Trophoblast cell (in vitro differentiated cells and primary cell): ENCODE measurements around the gene ZNF341.

Source experiments
- DNase-seq, 2 donors: peaks; one replicate each; pipeline ENCODE4 v3.0.0-alpha.2; 2016
- H2AFZ ChIP-seq: 2 replicates; pipeline ENCODE4 v1.6.1; 2013; ENCODE audit warnings: low read length, moderate library complexity, mild to moderate bottlenecking; ENCODE audit not compliant: insufficient read depth, poor library complexity
- H2AK5ac ChIP-seq: 2 replicates; pipeline ENCODE4 v1.6.1; 2013; ENCODE audit warnings: mild to moderate bottlenecking, low read length
- H2BK120ac ChIP-seq: 2 replicates; pipeline ENCODE4 v1.6.1; 2013; ENCODE audit warnings: low read length, mild to moderate bottlenecking, moderate library complexity; ENCODE audit not compliant: insufficient read depth, poor library complexity
- H2BK12ac ChIP-seq: 2 replicates; pipeline ENCODE4 v1.6.1; 2013; ENCODE audit warnings: mild to moderate bottlenecking, low read length, moderate library complexity
- H2BK5ac ChIP-seq: 2 replicates; pipeline ENCODE4 v1.6.1; 2013; ENCODE audit warnings: low read length, low read depth, moderate library complexity, mild to moderate bottlenecking; ENCODE audit not compliant: poor library complexity
- H3K14ac ChIP-seq: 2 replicates; pipeline ENCODE4 v1.6.1; 2013; ENCODE audit warnings: mild to moderate bottlenecking, low read length
- H3K18ac ChIP-seq: 2 replicates; pipeline ENCODE4 v1.6.1; 2013; ENCODE audit warnings: mild to moderate bottlenecking, low read length
- H3K23ac ChIP-seq: 2 replicates; pipeline ENCODE4 v1.6.1; 2013; ENCODE audit warnings: low read length
- H3K27ac ChIP-seq: 2 replicates; pipeline ENCODE4 v1.5.1; 2013; ENCODE audit warnings: low read depth, mild to moderate bottlenecking, inconsistent platforms, low read length, moderate library complexity
- H3K27me3 ChIP-seq: 2 replicates; pipeline ENCODE4 v1.6.1; 2013; ENCODE audit warnings: inconsistent platforms, mild to moderate bottlenecking, low read length, moderate library complexity; ENCODE audit not compliant: insufficient read depth
- H3K36me3 ChIP-seq, 2 experiments: 1 replicate in 1 of 2; 2 replicates in 1 of 2; pipeline ENCODE4 v1.6.1; 2013; ENCODE audit warnings: low read length in 2 of 2, mild to moderate bottlenecking in 2 of 2, moderate library complexity in 1 of 2; ENCODE audit not compliant: insufficient read depth in 2 of 2, control insufficient read depth in 1 of 2
- H3K4ac ChIP-seq: 2 replicates; pipeline ENCODE4 v1.6.1; 2013; ENCODE audit warnings: low read depth, mild to moderate bottlenecking, low read length, moderate library complexity
- H3K4me1 ChIP-seq, 2 experiments: 1 replicate in 1 of 2; 2 replicates in 1 of 2; pipeline ENCODE4 v1.6.1; 2013; ENCODE audit warnings: low read length in 2 of 2, mild to moderate bottlenecking in 2 of 2, moderate library complexity in 1 of 2; ENCODE audit not compliant: insufficient read depth in 2 of 2, control insufficient read depth in 1 of 2
- H3K4me2 ChIP-seq: 2 replicates; pipeline ENCODE4 v1.6.1; 2013; ENCODE audit warnings: inconsistent platforms, mild to moderate bottlenecking, low read length, moderate library complexity
- H3K4me3 ChIP-seq: 2 replicates; pipeline ENCODE4 v1.5.1; 2013; ENCODE audit warnings: mild to moderate bottlenecking, low read depth, low read length, inconsistent platforms
- H3K79me1 ChIP-seq: one replicate; pipeline ENCODE4 v1.6.1; 2013; ENCODE audit warnings: low read length
- H3K79me2 ChIP-seq: 2 replicates; pipeline ENCODE4 v1.6.1; 2013; ENCODE audit warnings: low read length, mild to moderate bottlenecking; ENCODE audit not compliant: control insufficient read depth, insufficient read depth, poor library complexity
- H3K9ac ChIP-seq: 2 replicates; pipeline ENCODE4 v1.6.1; 2013; ENCODE audit warnings: mild to moderate bottlenecking, low read length
- H3K9me3 ChIP-seq: 2 replicates; pipeline ENCODE4 v1.6.1; 2013; ENCODE audit warnings: low read depth, mild to moderate bottlenecking, control low read depth, inconsistent platforms, low read length; ENCODE audit not compliant: insufficient read depth
- H4K12ac ChIP-seq: 2 replicates; pipeline ENCODE4 v1.6.1; 2013; ENCODE audit warnings: low read depth, mild to moderate bottlenecking, low read length, moderate library complexity
- H4K8ac ChIP-seq: 2 replicates; pipeline ENCODE4 v1.6.1; 2013; ENCODE audit warnings: low read depth, mild to moderate bottlenecking, low read length, moderate library complexity
- H4K91ac ChIP-seq: one replicate; pipeline ENCODE4 v1.6.1; 2013; ENCODE audit warnings: low read depth, mild to moderate bottlenecking, low read length, moderate library complexity
- WGBS: extraction: QIAGEN DNeasy Blood & Tissue Kit; methylation state at CpG from one replicate; pipeline ENCODE4 v1.1.7; 2013; ENCODE audit warnings: missing lambda C conversion rate; ENCODE audit not compliant: insufficient read length, insufficient coverage; ENCODE audit errors: extremely low coverage; 5-methylcytosine and 5-hydroxymethylcytosine counted together

ZNF341 gene

DNA sequence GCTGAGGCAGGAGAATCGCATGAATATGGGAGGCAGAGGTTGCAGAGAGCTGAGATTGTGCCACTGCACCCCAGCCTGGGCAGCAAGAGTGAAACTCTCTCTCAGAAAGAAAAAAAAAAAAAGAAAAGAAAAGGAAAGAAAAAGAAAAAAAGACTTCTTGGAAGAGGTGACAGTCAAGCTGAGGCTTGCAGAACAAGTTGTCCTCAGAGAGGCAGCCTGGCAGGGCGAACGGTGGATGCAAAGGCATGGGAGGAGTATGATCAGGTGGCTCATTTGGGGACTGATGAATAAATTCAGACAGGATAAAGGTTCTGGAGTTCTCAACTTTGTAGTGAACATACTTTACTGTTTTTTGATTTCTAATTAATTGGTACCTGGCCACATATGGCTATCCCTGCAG lies 12.4 kb downstream of the ZNF341 start:
- Histone ChIP-seq H4K12ac (no peak overlapping the region), H3K23ac (no peak overlapping the region), H2AK5ac (no peak overlapping the region), H3K14ac (no peak overlapping the region), H4K91ac (no peak overlapping the region), H2BK5ac (no peak overlapping the region), H3K9me3 (no peaks in the 10 kb centered on the region), H3K79me1 (no peaks in the 10 kb centered on the region), H3K4me3 (no peak overlapping the region), H4K8ac (no peak overlapping the region), H3K4me2 (no peak overlapping the region), H3K4ac (no peak overlapping the region), H2BK120ac (no peak overlapping the region), H3K27me3 (no peaks in the 10 kb centered on the region), H3K4me1 (no peaks in the 10 kb centered on the region), H3K18ac (no peak overlapping the region), H2AFZ (no peak overlapping the region), H3K36me3 (no peaks in the 10 kb centered on the region), H2BK12ac (no peak overlapping the region), H3K9ac (no peak overlapping the region), H3K79me2 (no peaks in the 10 kb centered on the region), H3K27ac (no peak overlapping the region)
- DNase-seq = no peak
- no CpG with 5 or more reads among the region's 3 CpGs for WGBS

DNA sequence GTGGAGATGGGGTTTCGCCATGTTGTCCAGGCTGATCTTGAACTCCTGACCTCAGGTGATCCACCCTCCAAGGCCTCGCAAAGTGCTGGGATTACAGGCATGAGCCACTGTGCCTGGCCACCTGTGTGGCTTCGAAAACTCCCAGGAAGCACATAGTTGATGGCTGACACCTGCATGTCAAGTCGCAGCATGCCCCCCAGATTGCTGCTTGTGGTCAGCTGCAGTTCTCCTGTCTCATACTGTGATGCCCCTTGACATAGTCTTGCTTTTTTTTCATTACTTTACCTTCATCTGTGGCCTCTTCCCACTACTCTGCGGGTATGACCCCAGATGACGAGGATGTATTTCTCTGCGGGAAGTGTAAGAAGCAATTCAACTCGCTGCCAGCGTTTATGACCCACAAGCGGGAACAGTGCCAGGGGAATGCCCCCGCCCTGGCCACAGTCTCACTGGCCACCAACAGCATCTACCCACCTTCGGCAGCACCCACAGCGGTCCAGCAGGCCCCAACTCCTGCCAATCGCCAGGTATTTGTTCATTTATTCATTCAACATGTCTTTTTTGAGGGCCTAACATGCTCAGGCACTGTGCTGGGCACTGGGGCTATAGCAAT lies 13.1 kb downstream of the ZNF341 start:
- Histone ChIP-seq H3K18ac (no peak overlapping the region), H2BK12ac (no peak overlapping the region), H3K36me3 (no peaks in the 10 kb centered on the region), H3K23ac (no peak overlapping the region), H4K91ac (no peak overlapping the region), H3K4me1 (no peaks in the 10 kb centered on the region), H4K12ac (no peak overlapping the region), H3K27ac (no peak overlapping the region), H2BK5ac (no peak overlapping the region), H2BK120ac (no peak overlapping the region), H3K9me3 (no peaks in the 10 kb centered on the region), H3K4ac (no peak overlapping the region), H3K79me1 (no peaks in the 10 kb centered on the region), H2AK5ac (no peak overlapping the region), H3K4me3 (no peak overlapping the region), H3K9ac (no peak overlapping the region), H3K27me3 (no peaks in the 10 kb centered on the region), H3K14ac (no peak overlapping the region), H3K4me2 (no peak overlapping the region), H2AFZ (no peak overlapping the region), H3K79me2 (no peaks in the 10 kb centered on the region), H4K8ac (no peak overlapping the region)
- WGBS = no CpG with 5 or more reads among the region's 14 CpGs
- DNase-seq = no peak

DNA sequence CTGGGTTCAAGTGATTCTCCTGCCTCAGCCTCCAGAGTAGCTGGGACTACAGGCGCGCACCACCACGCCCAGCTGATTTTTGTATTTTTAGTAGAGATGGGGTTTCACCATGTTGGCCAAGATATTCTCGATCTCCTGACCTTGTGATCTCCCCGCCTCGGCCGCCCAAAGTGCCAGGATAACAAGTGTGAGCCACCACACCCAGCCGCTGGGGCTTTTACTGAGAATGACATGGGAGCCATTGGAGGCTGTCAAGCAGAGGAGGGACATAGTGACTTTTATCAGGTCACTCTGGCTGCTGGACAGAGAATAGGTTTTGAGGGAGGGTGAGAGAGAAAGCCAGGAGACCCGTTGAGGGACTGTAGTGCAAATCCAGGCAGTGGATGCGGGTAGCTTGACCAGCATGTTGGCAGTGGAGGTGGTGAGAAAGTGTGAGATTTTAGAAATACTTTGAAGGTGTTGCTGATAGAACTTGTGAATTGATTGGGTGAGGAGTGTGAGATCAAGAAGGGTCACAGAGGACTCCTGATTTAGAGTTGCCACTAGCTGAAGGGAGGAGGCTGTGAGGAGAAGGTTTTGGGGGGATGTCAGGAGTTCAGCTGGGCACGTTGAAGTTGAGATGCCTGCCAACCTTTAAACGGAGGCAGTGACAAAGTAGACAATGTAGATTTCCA lies 14.7 kb downstream of the ZNF341 start:
- H3K4me2 ChIP-seq = no peak overlapping the region

DNA sequence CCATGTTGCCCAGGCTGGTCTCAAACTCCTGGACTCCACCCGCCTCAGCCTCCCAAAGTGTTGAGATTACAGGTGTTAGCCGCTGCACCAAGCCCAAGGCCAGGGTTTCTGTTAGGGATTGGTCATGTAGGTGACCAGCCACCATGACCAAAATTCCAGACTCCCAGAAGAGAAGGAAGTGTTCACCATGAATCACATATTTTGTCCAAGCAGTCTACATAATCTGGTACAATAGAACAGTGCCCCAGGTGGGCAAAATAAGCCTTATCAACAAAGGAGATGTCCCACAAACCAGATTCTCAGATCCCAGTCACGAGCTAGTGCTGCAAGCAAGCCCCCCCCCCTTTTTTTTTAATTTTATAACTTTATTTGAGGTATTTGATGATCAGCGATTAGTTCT lies 20.0 kb downstream of the ZNF341 start:
- Histone ChIP-seq H2AK5ac (no peak overlapping the region), H3K4me3 (no peak overlapping the region), H3K27ac (no peak overlapping the region), H3K23ac (no peak overlapping the region), H2AFZ (no peak overlapping the region), H3K27me3 (no peaks in the 10 kb centered on the region), H3K9ac (no peak overlapping the region), H4K91ac (no peak overlapping the region), H3K79me2 (no peaks in the 10 kb centered on the region), H2BK120ac (no peak overlapping the region), H2BK12ac (no peak overlapping the region), H4K8ac (no peak overlapping the region), H3K9me3 (peaks cover 2% of the 10 kb centered on the region), H3K36me3 (peaks cover 4 to 6% of the 10 kb centered on the region in 2 experiments), H3K4me2 (no peak overlapping the region), H4K12ac (no peak overlapping the region), H3K4me1 (peaks cover 0 to 5% of the 10 kb centered on the region in 2 experiments), H2BK5ac (no peak overlapping the region), H3K79me1 (no peaks in the 10 kb centered on the region), H3K14ac (no peak overlapping the region), H3K4ac (no peak overlapping the region), H3K18ac (no peak overlapping the region)
- no peak for DNase-seq
- no CpG with 5 or more reads among the region's 4 CpGs for WGBS

More for the DNA sequence above, 14.7 kb downstream of the ZNF341 start:
- Histone ChIP-seq H2BK120ac (no peak overlapping the region), H3K23ac (no peak overlapping the region), H3K14ac (no peak overlapping the region), H3K27me3 (no peaks in the 10 kb centered on the region), H2AK5ac (no peak overlapping the region), H3K79me1 (no peaks in the 10 kb centered on the region), H3K9ac (no peak overlapping the region), H2AFZ (no peak overlapping the region), H3K18ac (no peak overlapping the region), H4K12ac (no peak overlapping the region), H3K27ac (no peak overlapping the region), H2BK5ac (no peak overlapping the region), H3K36me3 (no peaks in the 10 kb centered on the region), H3K4me1 (no peaks in the 10 kb centered on the region), H3K4me3 (no peak overlapping the region), H3K4ac (no peak overlapping the region), H3K79me2 (no peaks in the 10 kb centered on the region), H3K9me3 (no peaks in the 10 kb centered on the region), H4K8ac (no peak overlapping the region), H2BK12ac (no peak overlapping the region), H4K91ac (no peak overlapping the region)
- WGBS = no CpG with 5 or more reads among the region's 12 CpGs
- DNase-seq = no peak
